OCI-LY1 (cell line): Measurements from ENCODE around the gene ARPC2.

Experiments used
- CTCF ChIP-seq: fragments of 200-600 bp; sonication (generic), shearing (Covaris generic); IDR thresholded peaks from 2 replicates; pipeline ENCODE4 v1.5.1; 2017; ENCODE audit warnings: mild to moderate bottlenecking, antibody characterized with exemption, low read length, moderate library complexity, mixed read lengths
- EZH2 ChIP-seq: fragments of 200-600 bp; sonication (generic), shearing (Covaris generic); IDR thresholded peaks from 2 replicates; pipeline ENCODE4 v1.8.0; 2017; ENCODE audit warnings: borderline replicate concordance, mixed run types, mild to moderate bottlenecking, antibody characterized with exemption, low read length, moderate library complexity, mixed read lengths

GRCh38 chr2:218277921-218278320, 60.9 kb downstream of the ARPC2 start:
- no peak for TF ChIP-seq CTCF
- no peak for TF ChIP-seq EZH2
